ENCODE results near the gene MCF2L. TPM values are rescaled to one million over a fixed set of nuclear protein-coding genes. Genes with fewer than 3 reads are reported as not detected.

The MCF2L gene
- total RNA-seq, 1 experiment from 2014 or later, result 22.1 TPM

GRCh38 chr13:113117911-113118260, 148.9 kb downstream of the MCF2L start:
- no peak overlapping the region for H3K4me3 Mint-ChIP-seq (ENCODE audit: unreplicated experiment)

GRCh38 chr13:113118261-113119021, 149.4 kb downstream of the MCF2L start:
- Mint-ChIP-seq H3K9me3 (ENCODE audit: unreplicated experiment) (no peaks in the 10 kb centered on the region), H3K36me3 (ENCODE audit: insufficient read depth, unreplicated experiment) (peaks cover 10% of the 10 kb centered on the region), H3K27me3 (ENCODE audit: insufficient read depth, unreplicated experiment) (no peaks in the 10 kb centered on the region), H3K4me1 (ENCODE audit: low read depth, unreplicated experiment) (peaks cover 8% of the 10 kb centered on the region), H3K4me3 (ENCODE audit: unreplicated experiment) (peak overlapping the region; percentile 15), H3K27ac (ENCODE audit: unreplicated experiment) (no peak overlapping the region)
- CTCF ChIA-PET, result no interaction called here
- H3K36me3 ChIP-seq (ENCODE audit: control insufficient read depth, insufficient read depth, low read length), result no peaks in the 10 kb centered on the region
- H3K4me1 ChIP-seq, result peaks cover 25% of the 10 kb centered on the region
- TF ChIP-seq CTCF (IDR thresholded peaks at IDR 0.05; ENCODE audit: insufficient read depth in 1 of 2, low read depth in 1 of 2, low read length in 1 of 2, severe bottlenecking in 1 of 2, unreplicated experiment in 1 of 2), result no peak
- no TSS peak for BruUV-seq (replicated peaks)
- POLR2A ChIA-PET, result no interaction called here
- intact Hi-C loops (cut with micrococcal nuclease; ENCODE audit: unreplicated experiment), result no loop called here
- no peak overlapping the region for H3K4me3 ChIP-seq (ENCODE audit: low read depth, low read length)
- no peaks in the 10 kb centered on the region for H3K9me3 ChIP-seq
- no peaks in the 10 kb centered on the region for H3K27me3 ChIP-seq (replicated peaks; ENCODE audit: control insufficient read depth, insufficient read depth, low read length)
- no peak for DNase-seq

More at GRCh38 chr13:113117911-113118260, 148.9 kb downstream of the MCF2L start:
- Histone ChIP-seq H3K9me3 (no peaks in the 10 kb centered on the region), H3K36me3 (ENCODE audit: control insufficient read depth, insufficient read depth, low read length) (no peaks in the 10 kb centered on the region), H3K27me3 (replicated peaks; ENCODE audit: control insufficient read depth, insufficient read depth, low read length) (no peaks in the 10 kb centered on the region), H3K4me3 (ENCODE audit: low read depth, low read length) (no peak overlapping the region), H3K4me1 (peaks cover 20% of the 10 kb centered on the region)
- POLR2A ChIA-PET, result no interaction called here
- no peak for DNase-seq
- TF ChIP-seq CTCF (IDR thresholded peaks at IDR 0.05; ENCODE audit: insufficient read depth in 1 of 2, low read depth in 1 of 2, low read length in 1 of 2, severe bottlenecking in 1 of 2, unreplicated experiment in 1 of 2), result no peak
- Mint-ChIP-seq H3K27ac (ENCODE audit: unreplicated experiment) (no peak overlapping the region), H3K9me3 (ENCODE audit: unreplicated experiment) (no peaks in the 10 kb centered on the region), H3K27me3 (ENCODE audit: insufficient read depth, unreplicated experiment) (no peaks in the 10 kb centered on the region), H3K4me1 (ENCODE audit: low read depth, unreplicated experiment) (peaks cover 3% of the 10 kb centered on the region), H3K36me3 (ENCODE audit: insufficient read depth, unreplicated experiment) (peaks cover 6% of the 10 kb centered on the region)
- no TSS peak for BruUV-seq (replicated peaks)
- CTCF ChIA-PET, result no interaction called here
- intact Hi-C loops (cut with micrococcal nuclease; ENCODE audit: unreplicated experiment), result no loop called here

- DNase-seq, result no peak
- no peaks in the 10 kb centered on the region for H3K27me3 Mint-ChIP-seq (ENCODE audit: insufficient read depth, unreplicated experiment)
- no peaks in the 10 kb centered on the region for H3K36me3 ChIP-seq (ENCODE audit: control insufficient read depth, insufficient read depth, low read length)
- no peak overlapping the region for H3K4me3 ChIP-seq (ENCODE audit: low read depth, low read length)
- H3K9me3 Mint-ChIP-seq (ENCODE audit: unreplicated experiment), result no peaks in the 10 kb centered on the region
- H3K4me3 Mint-ChIP-seq (ENCODE audit: unreplicated experiment), result peak overlapping the region; percentile 15
- H3K4me1 ChIP-seq, result peaks cover 29% of the 10 kb centered on the region
- TSS peak; percentile 76 for BruUV-seq (replicated peaks)
- CTCF ChIA-PET, result no interaction called here
- TF ChIP-seq CTCF (IDR thresholded peaks at IDR 0.05; ENCODE audit: insufficient read depth in 1 of 2, low read depth in 1 of 2, low read length in 1 of 2, severe bottlenecking in 1 of 2, unreplicated experiment in 1 of 2), result no peak
- no peak overlapping the region for H3K27ac Mint-ChIP-seq (ENCODE audit: unreplicated experiment)
- H3K36me3 Mint-ChIP-seq (ENCODE audit: insufficient read depth, unreplicated experiment), result peaks cover 10% of the 10 kb centered on the region
- H3K9me3 ChIP-seq, result no peaks in the 10 kb centered on the region
- no peaks in the 10 kb centered on the region for H3K27me3 ChIP-seq (replicated peaks; ENCODE audit: control insufficient read depth, insufficient read depth, low read length)
- H3K4me1 Mint-ChIP-seq (ENCODE audit: low read depth, unreplicated experiment), result peaks cover 9% of the 10 kb centered on the region
- intact Hi-C loops (cut with micrococcal nuclease; ENCODE audit: unreplicated experiment), result no loop called here
- POLR2A ChIA-PET, result interaction anchor here (0.6 to 0.7 kb wide), 2 partner anchors 14 to 44 kb away, joined by 3 read pairs; partner anchors contain the start of gene F7
These were observed 150.3 kb downstream of the MCF2L start for GRCh38 chr13:113119166-113119821.

All from Caco-2 (cell line).